HG03097 (cell line): ENCODE measurements around the gene LUZP2.

ENCODE experiments used
- ATAC-seq: cut with Tn5 transposase; IDR thresholded peaks from one replicate; pipeline ENCODE4 v1.9.1; 2021; ENCODE audit not compliant: unreplicated experiment, low FRiP score

LUZP2 gene

DNA sequence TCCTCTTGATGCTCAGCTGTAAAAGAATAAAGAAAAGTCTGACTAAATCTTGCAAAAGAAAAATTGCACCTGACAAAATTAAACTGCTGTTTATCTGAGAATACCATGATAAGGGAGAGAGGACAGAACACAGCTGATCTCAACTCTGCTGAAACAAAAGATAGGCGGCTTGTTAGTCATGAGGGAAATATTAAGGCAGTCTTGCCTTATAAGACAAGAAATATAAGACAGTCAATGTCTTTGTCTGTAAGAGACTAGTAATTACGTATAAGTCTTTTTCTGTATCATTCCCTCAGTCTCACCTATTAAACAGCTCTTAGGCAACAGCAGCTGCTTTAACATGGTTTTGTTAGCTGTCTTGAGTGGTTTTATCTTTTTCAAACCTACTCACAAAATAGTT, 296.6 kb downstream of the LUZP2 start:
- ATAC-seq, result no peak

DNA sequence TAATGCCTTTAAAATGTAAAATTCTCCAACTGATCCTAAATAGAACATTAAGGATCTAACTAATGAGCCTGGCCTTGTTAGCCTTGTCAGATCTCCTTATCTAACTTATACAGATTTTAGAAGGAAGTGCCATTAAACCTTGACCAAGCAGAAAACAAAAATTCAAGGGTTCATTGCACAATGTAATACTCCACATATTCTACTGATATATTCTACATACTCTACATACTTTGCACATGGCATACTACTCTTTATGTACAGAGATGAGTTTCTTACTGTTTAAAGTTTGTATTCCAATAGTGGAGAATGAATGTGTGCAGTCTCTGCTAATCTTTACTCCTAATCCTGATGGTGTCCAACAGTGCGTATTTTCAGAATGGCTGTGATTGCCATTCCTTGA, 297.2 kb downstream of the LUZP2 start:
- no peak for ATAC-seq

DNA sequence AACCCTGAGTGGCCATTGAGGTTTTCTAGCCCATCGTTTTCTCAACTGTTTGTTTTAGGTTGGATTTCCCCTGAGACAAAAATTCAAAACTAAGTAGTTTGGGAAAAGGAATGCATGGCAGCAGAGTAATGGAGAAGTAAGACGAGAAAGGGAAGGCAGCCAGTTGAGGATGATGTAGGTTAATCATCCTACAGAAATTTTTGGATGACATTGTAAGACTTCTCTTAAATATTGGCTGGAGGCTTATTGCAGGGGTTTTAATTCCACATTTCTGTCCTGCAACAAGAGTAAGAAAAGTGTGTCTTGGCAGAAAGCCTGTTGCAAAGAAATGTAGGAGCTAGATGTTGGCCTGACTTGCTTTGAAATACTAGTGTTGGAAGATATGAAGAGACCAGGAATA, 308.8 kb downstream of the LUZP2 start:
- ATAC-seq, result no peak

DNA sequence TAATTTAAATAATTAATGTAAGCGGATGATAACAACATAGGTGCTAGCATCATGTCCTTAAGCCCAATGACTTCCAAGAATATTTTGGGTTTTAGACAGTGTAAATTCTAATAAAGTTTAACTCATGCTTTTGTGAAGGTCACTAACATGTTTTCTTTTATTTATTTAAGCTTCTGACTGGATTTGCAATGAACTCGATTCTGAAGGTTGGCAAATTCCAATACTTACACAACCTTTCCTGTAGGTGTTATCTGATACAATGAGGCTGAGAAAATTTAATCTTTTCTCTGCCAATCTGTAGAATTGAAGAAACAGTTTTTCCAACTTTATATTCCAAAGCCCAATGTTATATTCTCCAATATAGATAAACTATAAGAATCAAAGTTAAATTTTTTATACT, 311.3 kb downstream of the LUZP2 start:
- ATAC-seq, result no peak

DNA sequence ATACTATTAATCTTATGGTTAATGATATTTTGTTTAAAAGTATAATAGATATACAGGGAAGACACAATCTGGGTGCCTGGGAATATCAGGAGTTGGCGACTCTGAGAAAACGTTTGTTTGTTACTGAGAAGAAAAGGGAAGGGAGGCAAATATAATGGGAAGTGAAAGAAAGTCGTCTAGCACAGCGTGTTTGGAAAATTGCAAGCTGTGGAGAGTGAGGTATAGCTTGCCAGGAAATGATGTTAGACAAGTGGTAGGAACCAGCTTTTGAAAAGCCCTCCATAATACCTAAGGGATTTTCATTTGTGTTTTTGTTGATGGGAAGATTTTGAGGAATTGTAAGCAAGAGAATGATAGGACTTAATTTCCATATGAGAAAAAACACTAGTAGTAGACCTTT, 322.2 kb downstream of the LUZP2 start:
- no peak for ATAC-seq

DNA sequence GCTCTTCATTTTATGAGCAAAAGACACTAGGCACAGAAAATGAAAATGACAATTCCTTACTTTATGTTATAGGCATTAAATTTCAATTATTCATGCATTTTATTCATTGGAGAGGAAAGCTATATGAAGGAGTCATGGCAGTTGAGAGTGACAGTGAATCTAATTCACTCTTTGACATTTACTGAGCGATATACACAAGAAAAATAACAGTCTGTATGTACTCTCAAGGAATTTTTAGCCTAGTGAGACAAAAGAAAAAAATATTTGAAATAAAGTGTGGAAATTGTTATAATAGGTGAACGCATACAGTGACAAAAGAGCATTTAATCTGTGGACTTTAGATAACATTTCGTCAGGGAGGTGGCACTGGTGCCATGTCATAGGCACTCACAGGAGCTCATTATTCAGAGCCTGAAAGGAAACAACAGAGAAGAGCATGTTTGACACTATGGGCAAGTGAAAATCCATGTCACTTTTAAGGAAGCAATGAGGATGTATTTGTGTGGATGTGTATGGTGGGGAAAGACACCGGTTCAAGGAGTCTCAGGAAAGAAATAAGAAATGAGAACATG, 323.1 kb downstream of the LUZP2 start:
- no peak for ATAC-seq

DNA sequence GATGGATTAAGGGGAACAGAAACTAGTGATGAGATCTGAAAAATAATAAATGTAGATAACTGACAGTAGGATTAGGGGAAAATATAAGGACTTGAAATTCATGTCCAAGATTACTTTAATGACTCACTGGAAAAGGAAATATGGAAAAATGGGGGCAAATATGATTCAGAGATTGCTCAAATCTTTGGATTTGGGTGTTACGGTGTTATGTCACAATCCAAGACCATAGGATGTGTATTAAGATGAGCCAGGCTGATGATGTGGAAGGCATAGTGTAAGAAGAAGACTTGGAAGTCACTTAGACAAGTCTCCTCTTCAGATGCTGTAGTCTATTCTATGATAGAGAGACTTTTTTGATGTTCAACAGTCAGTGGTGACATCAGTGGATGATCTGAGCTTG, 323.7 kb downstream of the LUZP2 start:
- no peak for ATAC-seq

DNA sequence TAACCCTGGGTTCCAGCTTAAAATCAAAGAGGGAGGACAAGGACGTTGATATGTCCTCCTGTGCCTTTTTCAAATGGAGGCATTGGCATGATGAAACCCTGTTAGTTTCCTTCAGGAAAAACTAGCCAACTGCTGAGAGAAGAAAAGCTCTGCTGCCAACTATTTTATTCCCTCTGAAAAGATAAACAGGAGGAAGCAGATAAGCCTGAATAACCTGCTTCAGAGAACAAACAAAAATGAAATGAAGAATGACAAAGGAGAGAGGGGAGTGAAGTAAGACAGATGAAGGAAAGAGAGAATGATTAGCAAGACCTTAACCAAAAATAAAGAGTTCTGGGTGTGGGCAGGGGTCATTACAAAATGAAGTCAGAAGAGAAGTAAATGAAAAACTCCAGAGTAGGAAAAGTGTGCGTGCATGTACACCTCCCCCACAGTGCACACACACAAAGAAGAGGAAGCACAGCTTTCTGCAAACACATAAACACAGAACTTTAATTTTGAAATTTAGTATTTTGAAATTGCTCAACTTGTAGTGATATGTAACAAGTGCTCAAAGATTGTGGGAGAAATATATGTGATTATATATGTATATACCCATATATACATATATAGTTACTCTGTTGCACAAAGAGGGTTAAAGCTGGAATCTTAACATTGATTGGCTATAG, 332.2 kb downstream of the LUZP2 start:
- no peak for ATAC-seq

DNA sequence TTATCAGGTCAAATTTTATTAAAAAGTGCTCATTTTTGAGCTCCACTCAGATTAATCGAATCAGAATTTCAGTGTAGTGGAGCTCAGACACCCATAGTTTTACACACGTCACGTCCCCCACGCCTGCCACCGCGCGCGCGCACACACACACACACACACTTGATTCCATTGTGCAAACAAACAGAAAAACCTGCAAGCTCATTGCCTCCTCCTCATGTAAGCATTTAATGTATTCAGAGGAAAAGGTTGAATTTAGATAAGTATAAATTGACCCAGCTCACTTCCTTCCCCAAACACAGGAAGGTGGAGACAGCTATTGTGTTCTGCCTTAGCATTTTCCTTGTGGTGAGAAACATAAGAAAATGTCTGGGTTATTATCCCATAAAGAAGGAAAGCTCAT, 336.7 kb downstream of the LUZP2 start:
- no peak for ATAC-seq

DNA sequence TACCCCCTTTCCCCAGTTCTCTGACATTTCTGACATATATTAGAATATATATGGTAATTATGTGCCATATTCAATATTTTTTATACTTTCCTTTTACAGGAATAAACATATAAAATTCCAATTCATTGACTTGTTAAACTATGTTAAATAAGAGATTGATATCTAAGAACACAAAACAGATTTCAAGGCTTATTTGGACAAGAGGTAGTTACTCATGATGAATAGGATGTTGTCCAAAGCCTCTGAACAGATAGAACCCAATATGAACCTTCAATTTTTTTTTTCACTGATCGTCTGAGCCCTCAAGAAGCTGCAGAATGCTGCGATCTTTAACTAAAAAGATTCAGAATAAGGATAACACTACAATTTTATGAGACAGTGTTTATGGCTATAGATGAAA, 340.3 kb downstream of the LUZP2 start:
- ATAC-seq, result no peak

DNA sequence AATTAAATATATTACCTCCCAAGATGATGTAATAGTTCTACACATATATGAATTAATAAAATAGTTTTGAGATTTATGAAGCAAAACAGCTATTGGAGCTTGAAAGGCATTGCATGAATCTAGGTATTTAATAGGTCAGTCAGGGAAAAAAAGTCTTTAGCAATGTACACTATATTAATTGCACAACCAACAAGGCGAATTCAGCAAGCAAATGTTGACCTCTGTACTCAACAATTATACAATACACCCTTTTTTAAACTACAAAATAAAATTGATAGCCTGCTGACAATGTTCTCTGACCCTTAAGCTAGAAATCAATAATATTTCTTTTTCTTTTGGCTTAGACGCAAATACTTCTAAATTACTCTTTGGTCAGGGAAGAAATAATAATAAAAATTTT, 345.5 kb downstream of the LUZP2 start:
- ATAC-seq, result no peak

DNA sequence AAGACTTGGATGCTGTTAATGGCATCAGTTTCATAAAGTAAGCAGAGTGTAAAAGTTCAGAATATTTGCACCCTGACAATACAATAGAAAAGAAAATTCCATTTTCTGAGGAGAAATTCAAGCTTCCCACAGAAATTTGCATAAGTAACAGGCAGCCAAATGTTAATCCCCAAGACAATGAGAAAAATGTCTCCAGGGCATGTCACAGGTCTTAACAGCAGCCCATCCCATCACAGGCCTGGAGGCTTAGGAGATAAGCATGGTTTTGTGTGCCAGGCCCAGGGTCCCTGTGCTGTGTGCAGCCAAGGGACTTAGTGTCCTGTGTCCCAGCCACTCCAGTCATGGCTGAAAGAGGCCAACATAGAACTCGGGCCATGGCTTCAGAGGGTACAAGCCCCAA, 347.6 kb downstream of the LUZP2 start:
- ATAC-seq, result no peak

DNA sequence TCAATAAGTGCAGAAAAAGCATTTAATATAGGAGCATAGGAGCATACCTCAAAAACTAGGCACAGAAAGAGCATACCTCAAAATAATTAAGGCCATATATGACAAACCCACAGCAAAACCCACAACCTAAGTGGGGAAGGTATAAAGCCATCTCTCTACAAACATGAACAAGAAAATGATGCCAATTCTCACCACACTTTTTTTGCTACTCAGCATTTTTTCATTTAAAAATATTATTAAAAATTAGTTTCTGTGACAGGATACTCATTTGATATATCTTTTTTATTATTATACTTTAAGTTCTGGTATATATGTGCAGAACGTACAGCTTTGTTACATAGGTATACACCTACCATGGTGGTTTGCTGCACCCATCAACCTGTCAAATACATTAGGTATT, 352.0 kb downstream of the LUZP2 start:
- no peak for ATAC-seq

DNA sequence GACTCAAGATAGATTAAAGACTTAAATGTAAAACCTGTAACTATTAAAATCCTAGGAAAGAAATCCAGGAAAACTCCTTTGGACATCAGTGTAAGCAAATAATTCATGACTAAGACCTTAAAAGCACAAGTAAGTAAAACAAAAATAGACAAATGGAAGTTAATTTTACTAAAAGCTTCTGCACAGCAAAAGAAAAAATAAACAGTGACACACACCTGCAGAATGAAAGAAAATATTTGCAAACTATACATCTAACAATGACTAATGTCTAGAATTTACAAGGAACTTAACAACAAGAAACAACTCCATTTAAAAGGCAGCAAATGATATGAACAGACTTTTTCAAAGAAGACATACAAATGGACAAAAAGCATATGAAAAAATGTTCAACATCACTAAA, 359.1 kb downstream of the LUZP2 start:
- no peak for ATAC-seq

DNA sequence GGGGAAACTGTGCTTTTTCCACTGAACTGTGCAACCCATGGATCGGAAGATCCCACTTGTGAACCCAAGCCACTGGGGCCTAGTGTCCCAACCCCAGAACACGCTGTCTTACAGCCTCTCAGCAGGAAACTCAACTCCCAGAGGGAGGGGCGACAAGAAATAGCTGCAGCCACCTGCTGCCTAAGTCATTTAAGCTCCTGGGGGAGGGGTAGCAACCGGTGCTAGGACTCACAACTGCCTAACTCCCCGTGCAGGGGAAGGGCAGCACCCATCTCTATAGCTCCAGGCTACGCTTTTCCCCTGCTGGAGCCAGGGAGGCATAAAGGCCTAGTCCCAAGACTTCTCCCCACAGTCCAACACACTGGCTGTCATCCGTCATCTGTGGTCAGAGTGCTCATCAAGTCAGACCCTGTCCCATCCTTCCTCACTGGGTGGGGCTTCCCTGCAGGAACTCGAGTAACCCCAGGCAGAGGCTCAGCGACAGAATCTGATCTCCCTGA, 363.0 kb downstream of the LUZP2 start:
- no peak for ATAC-seq

DNA sequence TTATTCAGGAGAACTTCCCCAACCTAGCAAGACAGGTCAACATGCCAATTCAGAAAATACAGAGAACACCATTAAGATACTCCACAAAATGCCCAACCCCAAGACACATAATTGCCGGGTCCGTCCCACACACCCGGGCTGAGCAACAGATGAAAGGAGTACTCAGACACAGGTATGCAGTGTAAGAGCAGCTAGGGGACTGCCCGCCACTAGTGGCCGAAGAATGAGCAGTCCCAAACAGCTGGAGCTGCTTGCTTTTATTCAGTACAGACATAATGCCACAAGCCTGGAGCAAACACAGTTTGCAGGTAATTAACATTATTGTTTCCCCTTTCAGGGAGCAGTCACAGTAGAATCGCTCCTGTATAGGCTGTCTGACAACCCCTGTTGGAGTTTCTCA, 364.6 kb downstream of the LUZP2 start:
- ATAC-seq, result no peak

DNA sequence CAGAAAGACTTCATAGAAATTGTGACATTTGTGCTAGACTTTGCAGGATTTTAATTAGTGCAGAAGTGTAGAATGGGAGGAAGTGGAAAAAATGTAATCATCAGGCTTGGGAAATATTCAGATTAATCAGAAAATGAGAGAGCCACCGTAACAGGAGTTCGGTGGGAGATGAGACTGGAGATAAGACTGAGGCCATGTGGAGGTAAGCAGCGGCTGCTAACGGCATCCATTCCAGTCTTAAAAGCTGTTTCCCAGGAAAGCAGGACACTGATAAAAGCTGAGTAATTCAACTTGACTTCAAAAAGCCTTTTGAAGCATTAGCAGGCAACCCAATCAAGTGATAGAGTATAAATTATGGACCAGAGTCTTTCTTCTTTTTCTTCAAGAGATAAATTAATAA, 369.9 kb downstream of the LUZP2 start:
- no peak for ATAC-seq

DNA sequence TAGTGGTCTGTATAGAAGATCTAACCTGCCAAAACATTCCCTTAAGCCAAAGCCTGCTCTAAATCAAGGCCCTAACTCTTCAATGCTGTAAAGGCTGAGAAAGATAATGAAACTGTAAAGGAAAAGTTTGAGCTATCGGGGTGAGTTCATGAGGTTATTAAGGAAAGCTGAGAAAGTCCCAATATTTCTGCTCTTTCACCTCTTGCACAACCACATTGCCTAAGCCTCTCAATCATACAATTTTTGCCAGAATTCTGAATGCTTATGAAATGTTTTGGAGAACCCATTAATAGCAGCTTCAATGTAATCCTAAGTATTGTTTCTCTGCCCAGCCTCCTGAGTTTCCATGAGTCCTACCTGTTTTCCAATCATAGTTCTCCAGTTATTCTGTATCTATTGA, 373.2 kb downstream of the LUZP2 start:
- ATAC-seq, result no peak

DNA sequence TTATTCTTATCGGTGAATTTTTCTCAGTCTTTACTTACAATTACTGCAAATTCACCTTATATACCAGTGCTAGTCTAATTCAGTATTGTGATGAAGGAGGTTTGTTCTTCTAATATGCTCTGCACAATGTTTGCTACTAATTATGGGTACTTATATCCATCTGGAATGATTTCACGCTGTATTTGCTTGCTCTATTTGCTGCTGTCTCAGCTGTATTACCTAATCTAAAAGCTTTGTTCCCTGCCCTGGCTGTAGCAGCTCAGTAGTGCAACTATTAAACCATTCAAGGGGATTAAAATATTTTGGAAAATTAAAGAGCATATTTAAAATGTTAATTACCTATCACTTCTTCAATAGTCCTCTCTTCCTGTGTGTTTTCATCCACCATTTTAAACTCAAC, 375.3 kb downstream of the LUZP2 start:
- no peak for ATAC-seq

DNA sequence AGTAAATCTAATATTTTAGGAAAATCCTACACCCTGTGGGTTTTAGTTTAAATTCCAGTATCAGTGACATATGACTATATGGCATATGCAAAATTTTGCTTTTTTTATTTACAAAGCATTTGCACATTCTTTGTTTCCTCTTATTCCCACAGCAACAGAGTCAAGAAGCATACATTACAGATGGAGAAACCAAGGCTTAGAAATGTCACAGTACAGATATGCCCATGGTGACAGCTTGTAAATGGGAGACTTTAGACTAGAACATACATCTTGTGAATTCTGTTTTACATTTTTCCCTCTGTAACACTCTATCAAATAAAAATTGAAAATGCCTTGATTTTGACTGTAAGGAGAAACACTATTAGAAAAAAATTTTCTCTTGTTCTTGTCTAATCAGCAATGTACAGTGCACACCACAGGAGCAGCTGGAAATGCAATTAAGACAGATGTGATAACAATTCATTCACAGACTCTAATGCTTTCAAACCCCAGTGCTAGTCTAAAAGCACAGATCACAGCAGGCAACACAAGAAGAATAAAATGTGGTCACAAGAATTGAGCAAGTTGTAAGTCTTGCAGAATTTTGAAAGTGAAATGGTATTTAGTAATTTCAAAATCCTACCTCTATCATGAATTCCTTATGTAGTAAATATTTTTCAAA, 375.9 kb downstream of the LUZP2 start:
- no peak for ATAC-seq

DNA sequence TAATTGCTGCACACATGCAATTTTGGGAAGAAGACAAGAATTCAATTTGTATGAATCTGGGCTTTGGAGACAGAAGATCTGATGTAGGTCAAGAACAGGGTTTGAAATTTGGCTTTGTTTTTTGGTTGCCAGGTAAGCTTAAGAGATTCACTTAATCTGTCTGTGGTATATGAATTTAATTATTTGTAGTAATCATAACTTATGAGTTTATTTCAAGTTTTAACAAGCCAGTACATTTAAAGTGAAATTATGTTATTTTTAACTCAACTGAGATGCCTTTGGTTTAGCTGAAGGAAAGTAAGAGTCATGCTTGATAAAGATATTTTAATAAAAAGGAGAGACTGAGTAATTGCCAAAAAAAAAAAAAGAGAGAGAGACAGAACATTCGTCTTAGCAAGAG, 384.1 kb downstream of the LUZP2 start:
- no peak for ATAC-seq

DNA sequence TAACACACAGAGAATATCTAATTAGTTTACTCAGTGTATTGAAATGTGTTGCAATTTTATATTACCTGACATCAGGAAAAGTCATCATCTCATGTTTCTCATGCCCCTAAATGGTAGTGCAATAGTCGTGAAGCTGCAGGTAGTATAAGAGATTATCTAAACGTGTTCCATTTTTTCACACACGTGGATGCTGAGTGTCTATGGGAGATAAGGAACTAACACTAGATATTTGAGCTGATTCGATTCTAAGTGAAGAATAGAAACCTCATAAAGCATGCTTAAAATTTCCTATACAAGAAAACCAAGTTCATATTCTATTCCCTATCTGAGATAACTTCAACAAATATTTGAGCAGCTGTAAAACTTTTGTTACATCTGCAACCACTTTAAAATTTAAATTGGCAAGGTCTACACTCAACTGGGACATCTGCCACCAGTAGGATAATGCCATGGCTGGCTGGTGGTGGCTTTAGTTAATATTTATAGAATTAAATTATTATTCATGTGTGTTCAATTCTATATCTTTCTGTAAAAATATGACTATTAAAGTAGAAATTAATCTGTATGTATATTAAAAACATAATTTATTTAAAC, 388.8 kb downstream of the LUZP2 start:
- no peak for ATAC-seq
